HG03175 (cell line): ENCODE measurements around the gene P2RX6.
A peak's percentile ranks its signal among the peaks of the same experiment; 100 is the strongest.

Source experiments
- ATAC-seq: cut with Tn5 transposase; IDR thresholded peaks from one replicate; pipeline ENCODE4 v1.9.1; 2021; ENCODE audit warnings: mild to moderate bottlenecking, moderate library complexity; ENCODE audit not compliant: unreplicated experiment

Gene P2RX6

GRCh38 chr22:21010426-21011113 lies 4.4 kb upstream of the P2RX6 start:
- ATAC-seq = no peak

GRCh38 chr22:21012446-21013407 lies 2.2 kb upstream of the P2RX6 start:
- no peak for ATAC-seq

- ATAC-seq = no peak
These were observed 1.2 kb upstream of the P2RX6 start for GRCh38 chr22:21013657-21014201.

- ATAC-seq = peak; percentile 90
These were observed 701 bp upstream of the P2RX6 start for GRCh38 chr22:21014202-21014725.

GRCh38 chr22:21015466-21016006 lies 571 bp downstream of the P2RX6 start:
- ATAC-seq = no peak

GRCh38 chr22:21016644-21017420 lies 1.9 kb downstream of the P2RX6 start:
- ATAC-seq = no peak

- ATAC-seq = no peak
These were observed 3.3 kb downstream of the P2RX6 start for GRCh38 chr22:21018314-21018713.

GRCh38 chr22:21020802-21021429 lies 6.0 kb downstream of the P2RX6 start:
- ATAC-seq = no peak

- ATAC-seq = no peak
These were observed 7.5 kb downstream of the P2RX6 start for GRCh38 chr22:21022507-21022906.

GRCh38 chr22:21022955-21023614 lies 8.1 kb downstream of the P2RX6 start:
- ATAC-seq = no peak

GRCh38 chr22:21025266-21025665 lies 10.3 kb downstream of the P2RX6 start:
- ATAC-seq = no peak

- no peak for ATAC-seq
These were observed 11.1 kb downstream of the P2RX6 start for GRCh38 chr22:21025763-21026755.

- no peak for ATAC-seq
These were observed 12.1 kb downstream of the P2RX6 start for GRCh38 chr22:21026783-21027692.

GRCh38 chr22:21028277-21029251 lies 13.6 kb downstream of the P2RX6 start:
- ATAC-seq = no peak

GRCh38 chr22:21029486-21030025 lies 14.6 kb downstream of the P2RX6 start:
- ATAC-seq = no peak

- no peak for ATAC-seq
These were observed 15.1 kb downstream of the P2RX6 start for GRCh38 chr22:21030032-21030431.
